Caki2 (cell line): Measurements from ENCODE around the gene HMCN2. TPM values are rescaled to one million over a fixed set of nuclear protein-coding genes. Genes with fewer than 3 reads are reported as not detected.

ENCODE experiments used
- DNase-seq: peaks from one replicate; pipeline ENCODE4 v3.0.0-alpha.2; 2015; ENCODE audit warnings: low read depth
- in situ Hi-C: cut with HindIII; loops from 2 replicates; pipeline ENCODE4 v1.10.0; 2016; ENCODE audit warnings: low sequenced_read_pairs, low pct_unique_long_range_greater_than_20kb, mixed read lengths
- total RNA-seq: library from RNA; depleted of rRNA; stranded (reverse); fragments of >200 nt; shearing (Covaris generic); gene quantifications from 2 replicates; pipeline ENCODE4 v1.2.3, GENCODE V29; 2014; ENCODE audit warnings: low replicate concordance

The HMCN2 gene
- total RNA-seq, 1 experiment from 2014 or later: not detected

- in situ Hi-C loops: no loop called here
- DNase-seq: no peak
Measured at GRCh38 chr9:130346431-130346830, 80.9 kb downstream of the HMCN2 start.

GRCh38 chr9:130347036-130347435 lies 81.5 kb downstream of the HMCN2 start:
- no peak for DNase-seq
- in situ Hi-C loops: no loop called here

DNA sequence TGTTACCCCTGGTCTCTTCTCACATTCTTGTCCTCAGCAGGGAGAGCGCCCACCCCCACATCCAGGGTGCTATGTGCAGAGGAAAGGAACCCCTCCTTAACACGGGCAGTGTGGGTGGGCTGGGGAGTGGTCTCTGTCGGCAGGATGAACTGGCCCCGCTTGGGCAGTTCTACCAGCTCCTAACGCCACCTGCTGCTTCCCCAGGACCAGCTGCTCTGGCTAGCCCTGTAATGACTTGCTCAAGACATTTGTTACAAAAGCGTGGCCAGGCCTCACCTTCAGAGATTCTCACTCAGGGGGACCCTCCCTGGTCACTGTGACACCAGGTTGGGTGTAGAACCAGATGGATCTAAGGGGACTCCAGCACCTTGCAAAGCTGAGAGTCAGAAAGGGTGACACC lies 82.4 kb downstream of the HMCN2 start:
- in situ Hi-C loops: no loop called here
- no peak for DNase-seq

DNA sequence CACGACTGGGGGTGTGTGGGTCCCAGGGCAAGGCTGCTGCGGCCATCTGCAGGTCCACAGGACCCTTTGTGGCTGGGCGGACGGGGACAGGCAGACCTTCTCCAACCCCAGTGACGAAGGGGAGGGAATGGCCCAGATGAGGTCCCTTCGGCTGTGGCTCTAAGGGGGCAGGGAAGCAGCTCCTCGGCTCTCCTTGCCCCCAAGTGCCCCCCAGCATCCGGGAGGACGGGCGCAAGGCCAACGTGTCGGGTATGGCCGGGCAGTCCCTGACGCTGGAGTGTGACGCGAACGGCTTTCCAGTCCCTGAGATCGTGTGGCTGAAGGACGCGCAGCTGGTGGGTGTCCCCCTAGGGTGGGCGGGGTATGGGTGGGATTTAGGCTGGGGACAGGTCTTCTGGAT lies 82.8 kb downstream of the HMCN2 start:
- in situ Hi-C loops: no loop called here
- DNase-seq: no peak

DNA sequence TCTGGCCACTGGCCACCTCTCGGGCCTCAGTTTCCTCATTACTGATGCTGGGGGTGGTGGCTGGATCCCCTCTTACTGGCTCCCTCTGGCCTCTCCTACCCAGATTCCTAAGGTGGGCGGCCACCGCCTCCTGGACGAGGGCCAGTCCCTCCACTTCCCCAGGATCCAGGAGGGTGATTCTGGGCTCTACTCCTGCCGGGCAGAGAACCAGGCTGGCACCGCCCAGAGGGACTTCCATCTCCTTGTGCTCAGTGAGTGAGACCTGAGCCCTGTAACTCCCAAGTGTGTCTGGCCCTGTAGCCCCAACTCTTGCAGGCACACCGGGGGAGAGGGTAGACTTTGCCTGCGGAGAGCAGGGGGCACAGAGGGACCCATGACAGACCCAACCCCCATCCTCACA lies 83.3 kb downstream of the HMCN2 start:
- no peak for DNase-seq
- in situ Hi-C loops: no loop called here

GRCh38 chr9:130349398-130349797 lies 83.8 kb downstream of the HMCN2 start:
- no peak for DNase-seq
- in situ Hi-C loops: no loop called here

DNA sequence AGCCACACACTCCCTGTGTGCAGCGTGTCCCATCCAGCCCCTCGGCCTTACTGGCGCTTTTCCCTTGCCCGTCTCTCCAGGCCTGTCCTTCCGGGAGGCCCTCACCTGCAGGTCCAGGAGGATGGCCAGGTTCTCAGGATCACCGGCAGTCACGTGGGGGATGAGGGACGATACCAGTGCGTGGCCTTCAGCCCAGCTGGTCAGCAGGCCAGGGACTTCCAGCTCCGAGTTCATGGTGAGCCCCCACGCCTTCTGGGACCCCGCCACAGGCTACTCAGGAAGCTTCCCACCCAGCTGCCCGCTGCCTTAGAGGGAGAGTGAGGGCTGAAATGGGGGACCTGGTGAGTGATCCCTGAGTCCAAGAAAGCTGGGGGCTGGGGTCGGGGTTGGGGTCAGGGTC lies 85.8 kb downstream of the HMCN2 start:
- in situ Hi-C loops: no loop called here
- no peak for DNase-seq

GRCh38 chr9:130352081-130352480 lies 86.5 kb downstream of the HMCN2 start:
- DNase-seq: peak; percentile 29
- in situ Hi-C loops: no loop called here

DNA sequence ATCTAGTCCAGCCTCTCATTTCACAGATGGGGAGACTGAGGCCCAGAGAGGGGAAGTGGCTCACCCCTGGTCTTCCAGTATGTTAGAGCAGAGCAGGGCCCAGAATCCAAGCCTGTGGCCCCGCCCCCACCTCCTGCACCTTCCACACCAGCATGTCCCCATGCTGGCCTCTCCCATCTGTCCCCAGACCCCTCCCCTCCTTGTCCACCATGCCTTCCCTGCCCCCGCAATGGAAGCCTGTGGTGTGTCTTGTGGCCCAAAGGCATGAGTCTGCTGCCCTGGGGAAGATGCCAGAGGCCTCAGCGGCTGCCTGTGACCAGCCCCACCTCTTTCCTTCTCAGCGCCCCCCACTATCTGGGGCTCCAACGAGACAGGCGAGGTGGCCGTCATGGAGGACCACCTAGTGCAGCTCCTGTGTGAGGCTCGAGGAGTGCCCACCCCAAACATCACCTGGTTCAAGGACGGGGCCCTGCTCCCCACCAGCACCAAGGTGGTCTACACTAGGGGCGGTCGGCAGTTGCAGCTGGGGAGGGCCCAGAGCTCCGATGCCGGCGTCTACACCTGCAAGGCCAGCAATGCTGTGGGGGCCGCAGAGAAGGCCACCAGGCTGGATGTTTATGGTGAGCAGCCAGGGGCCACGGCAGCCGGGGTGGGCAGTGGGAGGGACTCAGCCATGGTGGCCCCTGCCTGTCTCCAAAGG lies 87.2 kb downstream of the HMCN2 start:
- in situ Hi-C loops: no loop called here
- no peak for DNase-seq

DNA sequence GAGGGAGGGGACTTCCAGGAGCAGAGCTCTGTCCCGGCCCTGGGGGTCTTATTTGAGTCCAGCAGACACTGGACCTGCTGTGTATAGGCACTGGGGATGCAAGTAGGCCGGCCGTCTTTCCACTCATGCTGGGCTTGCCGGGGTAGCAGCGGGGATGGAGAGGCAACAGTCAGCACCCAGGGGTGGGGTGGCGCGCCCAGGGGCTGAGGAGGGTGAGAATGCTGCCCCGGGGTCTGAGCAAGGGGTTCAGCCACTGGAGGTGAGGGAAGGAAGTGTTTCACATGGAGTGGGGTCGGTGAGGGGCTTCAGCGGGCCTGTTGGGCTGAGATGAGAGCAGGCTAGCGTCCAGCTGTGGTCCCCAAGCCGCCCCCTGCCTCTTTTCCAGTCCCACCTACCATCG lies 88.8 kb downstream of the HMCN2 start:
- DNase-seq: no peak
- in situ Hi-C loops: no loop called here

- in situ Hi-C loops: no loop called here
Measured at GRCh38 chr9:130354806-130355205, 89.2 kb downstream of the HMCN2 start.

DNA sequence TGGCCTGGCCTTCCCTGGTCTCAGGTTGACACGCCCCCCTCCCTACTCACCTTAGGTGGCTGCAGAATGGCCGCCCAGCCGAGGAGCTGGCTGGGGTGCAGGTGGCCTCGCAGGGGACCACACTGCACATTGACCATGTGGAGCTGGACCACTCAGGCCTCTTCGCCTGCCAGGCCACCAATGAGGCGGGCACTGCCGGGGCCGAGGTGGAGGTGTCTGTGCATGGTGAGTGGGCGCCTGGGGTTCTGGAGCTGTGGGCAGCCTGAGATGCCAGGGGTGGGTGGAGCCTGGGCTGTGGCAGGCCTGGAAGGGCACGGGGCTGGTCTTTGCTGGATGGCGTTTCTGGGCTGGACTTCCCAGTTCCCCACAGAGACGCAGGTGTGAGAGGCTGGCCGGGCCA lies 90.5 kb downstream of the HMCN2 start:
- in situ Hi-C loops: no loop called here
- no peak for DNase-seq

More at GRCh38 chr9:130354806-130355205, 89.2 kb downstream of the HMCN2 start:
- no peak for DNase-seq

DNA sequence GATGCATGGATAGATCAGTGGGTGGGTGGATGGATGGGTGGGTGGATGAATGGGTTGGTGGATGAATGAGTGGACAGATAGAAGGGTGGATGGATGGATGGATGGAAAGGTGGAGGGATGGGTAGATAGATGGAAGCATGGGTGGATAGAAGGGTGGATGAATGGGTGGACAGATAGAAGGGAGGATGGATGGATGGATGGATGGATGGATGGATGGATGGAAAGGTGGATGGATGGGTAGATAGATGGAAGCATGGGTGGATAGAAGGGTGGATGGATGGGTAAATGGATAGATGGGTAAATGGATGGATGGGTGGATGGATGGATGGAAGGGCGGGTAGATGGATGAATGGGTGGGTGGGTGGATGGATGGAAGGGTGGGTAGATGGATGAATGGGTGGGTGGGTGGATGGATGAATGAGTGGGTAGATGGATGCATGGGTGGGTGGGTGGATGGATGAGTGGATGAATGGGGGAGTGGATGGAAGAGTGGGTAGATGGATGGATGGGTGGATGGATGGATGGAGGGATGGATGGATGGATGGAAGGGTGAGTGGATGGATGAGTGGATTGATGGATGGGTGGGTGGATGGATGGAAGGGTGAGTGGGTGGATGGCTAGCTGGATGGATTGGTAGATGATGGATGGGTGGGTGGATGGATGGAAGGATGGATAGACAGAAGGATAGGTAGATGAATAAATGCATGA lies 91.5 kb downstream of the HMCN2 start:
- in situ Hi-C loops: no loop called here
- DNase-seq: no peak

DNA sequence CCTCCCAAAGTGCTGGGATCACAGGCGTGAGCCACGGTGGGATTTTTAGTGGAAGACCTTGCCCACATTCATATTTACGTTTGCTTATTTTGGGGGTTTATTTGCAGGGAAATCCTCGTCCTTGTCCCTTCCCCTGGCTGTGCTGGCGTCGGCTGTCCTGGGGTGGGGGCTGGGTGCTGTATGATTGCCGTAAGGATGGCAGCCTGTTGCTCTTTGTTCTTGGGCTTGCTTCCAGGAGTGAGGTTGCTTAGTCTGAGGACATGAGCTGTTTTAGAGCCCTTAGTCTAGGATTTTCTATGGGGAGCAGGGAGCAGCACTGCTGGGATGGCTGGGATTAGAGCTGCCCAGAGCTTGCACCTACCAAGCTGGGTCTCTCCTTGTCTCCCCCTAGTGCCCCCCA lies 93.4 kb downstream of the HMCN2 start:
- in situ Hi-C loops: no loop called here
- DNase-seq: no peak

- no peak for DNase-seq
- in situ Hi-C loops: no loop called here
Measured at GRCh38 chr9:130359819-130360218, 94.3 kb downstream of the HMCN2 start.

- in situ Hi-C loops: no loop called here
- DNase-seq: no peak
Measured at GRCh38 chr9:130360672-130361071, 95.1 kb downstream of the HMCN2 start.

DNA sequence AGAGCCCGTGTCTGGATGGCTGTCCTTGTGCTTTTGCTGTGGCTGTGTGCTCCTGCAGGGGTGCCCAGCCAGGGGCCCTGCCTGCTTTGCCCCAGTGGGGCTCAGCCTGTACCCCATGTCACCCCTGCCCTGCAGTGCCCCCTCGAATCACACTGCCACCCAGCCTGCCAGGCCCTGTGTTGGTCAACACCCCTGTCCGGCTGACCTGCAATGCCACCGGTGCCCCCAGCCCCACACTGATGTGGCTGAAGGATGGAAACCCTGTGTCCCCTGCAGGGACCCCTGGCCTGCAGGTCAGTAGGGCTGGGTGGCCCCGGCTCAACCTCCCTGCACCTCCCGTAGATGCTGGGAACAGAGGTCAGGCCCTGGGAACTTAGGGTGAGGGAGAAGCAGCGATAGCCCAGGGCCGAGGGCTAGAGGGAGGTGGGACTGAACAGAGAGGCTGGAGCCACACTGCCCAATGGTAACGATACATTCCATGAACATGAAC lies 96.4 kb downstream of the HMCN2 start:
- in situ Hi-C loops: no loop called here
- no peak for DNase-seq

DNA sequence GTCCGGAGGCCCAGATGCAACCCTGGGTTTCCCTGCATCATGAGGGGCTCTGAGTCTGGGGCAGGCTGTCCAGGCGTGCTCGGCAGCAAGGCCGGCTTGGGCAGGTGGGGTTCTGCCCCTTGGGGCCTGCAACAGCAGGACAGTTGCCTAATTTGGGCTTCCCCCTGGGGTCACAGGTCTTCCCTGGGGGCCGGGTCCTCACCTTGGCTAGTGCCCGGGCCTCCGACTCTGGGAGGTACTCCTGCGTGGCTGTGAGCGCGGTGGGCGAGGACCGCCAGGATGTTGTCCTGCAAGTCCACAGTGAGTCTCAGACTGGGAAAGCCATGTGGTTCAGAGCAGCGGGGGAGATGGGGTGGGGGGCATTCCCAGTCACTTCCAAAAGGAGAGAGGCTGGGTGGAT lies 97.1 kb downstream of the HMCN2 start:
- no peak for DNase-seq
- in situ Hi-C loops: no loop called here

- DNase-seq: no peak
- in situ Hi-C loops: no loop called here
Measured at GRCh38 chr9:130363755-130364404, 98.3 kb downstream of the HMCN2 start.
